Hepatocyte (in vitro differentiated cells): Measurements from ENCODE around the gene HPSE2. TPM values are rescaled to one million over a fixed set of nuclear protein-coding genes. Genes with fewer than 3 reads are reported as not detected.

Experiments used
- DNase-seq: peaks from one replicate; pipeline ENCODE4 v3.0.0-alpha.2; 2016; ENCODE audit warnings: low spot score
- H2AFZ ChIP-seq: fragments of 200-600 bp; sonication (generic); 2 replicates; pipeline ENCODE4 v1.6.0; 2016; ENCODE audit warnings: antibody characterized with exemption, mild to moderate bottlenecking
- H3K27ac ChIP-seq: fragments of 200-600 bp; sonication (generic); 2 replicates; pipeline ENCODE4 v1.5.1; 2016; ENCODE audit warnings: mild to moderate bottlenecking
- H3K27me3 ChIP-seq: fragments of 200-600 bp; sonication (generic); 2 replicates; pipeline ENCODE4 v1.6.1; 2016
- H3K36me3 ChIP-seq: fragments of 200-600 bp; sonication (generic); replicated peaks from 2 replicates; pipeline ENCODE4 v1.5.1; 2016; ENCODE audit warnings: low read depth; ENCODE audit not compliant: insufficient read depth
- H3K4me1 ChIP-seq: fragments of 200-600 bp; sonication (generic); 2 replicates; pipeline ENCODE4 v1.5.1; 2016; ENCODE audit warnings: mild to moderate bottlenecking, moderate library complexity; ENCODE audit not compliant: insufficient read depth
- H3K4me2 ChIP-seq: fragments of 200-600 bp; sonication (generic); 2 replicates; pipeline ENCODE4 v1.6.0; 2016
- H3K4me3 ChIP-seq: fragments of 200-600 bp; sonication (generic); 2 replicates; pipeline ENCODE4 v1.5.1; 2016; ENCODE audit warnings: mild to moderate bottlenecking
- H3K79me2 ChIP-seq: fragments of 200-600 bp; sonication (generic); 2 replicates; pipeline ENCODE4 v1.6.0; 2017; ENCODE audit warnings: mild to moderate bottlenecking
- H3K9me2 ChIP-seq: fragments of 200-600 bp; sonication (generic); replicated peaks from 2 replicates; pipeline ENCODE4 v1.6.0; 2017; ENCODE audit warnings: mild to moderate bottlenecking; ENCODE audit not compliant: insufficient read depth
- H3K9me3 ChIP-seq: fragments of 200-600 bp; sonication (generic); 2 replicates; pipeline ENCODE4 v1.5.1; 2016; ENCODE audit warnings: low read depth, mild to moderate bottlenecking
- H4K20me1 ChIP-seq: fragments of 200-600 bp; sonication (generic); 2 replicates; pipeline ENCODE4 v1.6.0; 2016; ENCODE audit warnings: mild to moderate bottlenecking; ENCODE audit not compliant: insufficient read depth, poor library complexity, severe bottlenecking
- EZH2 ChIP-seq: fragments of 200-600 bp; sonication (generic); IDR thresholded peaks from 2 replicates; pipeline ENCODE4 v1.6.1; 2016; ENCODE audit warnings: antibody characterized with exemption, mild to moderate bottlenecking, borderline replicate concordance
- EZH2phosphoT487 ChIP-seq: fragments of 200-600 bp; sonication (generic); IDR thresholded peaks from one replicate; pipeline ENCODE4 v1.6.1; 2018; ENCODE audit warnings: antibody characterized with exemption, mild to moderate bottlenecking, low read depth, moderate library complexity; ENCODE audit not compliant: unreplicated experiment, severe bottlenecking
- WGBS: methylation state at CpG from one replicate; pipeline ENCODE4 v1.1.6; 2016; ENCODE audit warnings: low lambda C conversion rate; ENCODE audit errors: missing lambda C conversion rate; 5-methylcytosine and 5-hydroxymethylcytosine counted together
- polyA plus RNA-seq: library from polyadenylated mRNA; unstranded; fragments of >200 nt; fragmentation: Nextera tagmentation; extraction: Ambion mirVana; gene quantifications from 2 replicates; pipeline ENCODE4 v1.2.1, GENCODE V29; 2016
- total RNA-seq: library from RNA; depleted of rRNA; stranded (reverse); fragments of >200 nt; gene quantifications from 2 replicates; pipeline ENCODE4 v1.2.3, GENCODE V29; 2014
- TF ChIP-seq, protein P1 (sequence below): fragments of 200-600 bp; sonication (generic); IDR thresholded peaks from 2 replicates; pipeline ENCODE4 v1.5.1; 2016; ENCODE audit warnings: antibody characterized with exemption, mild to moderate bottlenecking; ENCODE audit not compliant: poor library complexity

The HPSE2 gene
- total and polyA plus RNA-seq, 2 experiments from 2014 or later: 3.7 to 5.7 TPM

DNA sequence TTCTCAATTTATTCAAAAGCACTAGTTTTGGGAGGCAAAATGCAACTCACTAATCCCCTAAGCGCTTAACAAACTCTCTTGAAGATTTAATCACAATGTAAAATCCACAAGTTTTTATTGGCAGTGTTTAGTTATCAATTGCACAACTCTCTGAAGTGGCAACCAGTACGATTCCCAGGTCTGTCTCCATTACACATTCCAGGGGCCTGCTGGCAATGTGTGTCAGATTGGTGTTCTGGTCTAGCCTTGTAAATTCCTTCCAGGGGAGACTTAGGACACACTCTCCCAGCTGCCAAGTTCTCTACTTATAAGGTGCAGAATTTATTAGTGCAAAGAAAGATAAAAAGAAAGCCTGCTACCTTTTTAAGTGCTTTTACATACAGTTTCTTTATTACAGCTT is 624.2 kb downstream of the HPSE2 start:
- WGBS: 42% methylated on average over 2 of the region's 2 CpGs
- H3K36me3 ChIP-seq: no peaks in the 10 kb centered on the region
- TF ChIP-seq EZH2 (no peak), EZH2phosphoT487 (no peak)
- TF ChIP-seq, protein P1, sequence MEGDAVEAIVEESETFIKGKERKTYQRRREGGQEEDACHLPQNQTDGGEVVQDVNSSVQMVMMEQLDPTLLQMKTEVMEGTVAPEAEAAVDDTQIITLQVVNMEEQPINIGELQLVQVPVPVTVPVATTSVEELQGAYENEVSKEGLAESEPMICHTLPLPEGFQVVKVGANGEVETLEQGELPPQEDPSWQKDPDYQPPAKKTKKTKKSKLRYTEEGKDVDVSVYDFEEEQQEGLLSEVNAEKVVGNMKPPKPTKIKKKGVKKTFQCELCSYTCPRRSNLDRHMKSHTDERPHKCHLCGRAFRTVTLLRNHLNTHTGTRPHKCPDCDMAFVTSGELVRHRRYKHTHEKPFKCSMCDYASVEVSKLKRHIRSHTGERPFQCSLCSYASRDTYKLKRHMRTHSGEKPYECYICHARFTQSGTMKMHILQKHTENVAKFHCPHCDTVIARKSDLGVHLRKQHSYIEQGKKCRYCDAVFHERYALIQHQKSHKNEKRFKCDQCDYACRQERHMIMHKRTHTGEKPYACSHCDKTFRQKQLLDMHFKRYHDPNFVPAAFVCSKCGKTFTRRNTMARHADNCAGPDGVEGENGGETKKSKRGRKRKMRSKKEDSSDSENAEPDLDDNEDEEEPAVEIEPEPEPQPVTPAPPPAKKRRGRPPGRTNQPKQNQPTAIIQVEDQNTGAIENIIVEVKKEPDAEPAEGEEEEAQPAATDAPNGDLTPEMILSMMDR: no peak
- H3K27me3 ChIP-seq: no peaks in the 10 kb centered on the region
- H3K4me2 ChIP-seq: no peak overlapping the region
- no peaks in the 10 kb centered on the region for H3K79me2 ChIP-seq
- peaks cover 3% of the 10 kb centered on the region for H3K4me1 ChIP-seq
- no peaks in the 10 kb centered on the region for H4K20me1 ChIP-seq
- H3K27ac ChIP-seq: peak overlapping the region; percentile 41
- no peak overlapping the region for H2AFZ ChIP-seq
- H3K9me3 ChIP-seq: no peaks in the 10 kb centered on the region
- no peak overlapping the region for H3K4me3 ChIP-seq
- no peaks in the 10 kb centered on the region for H3K9me2 ChIP-seq
- DNase-seq: peak; percentile 19

DNA sequence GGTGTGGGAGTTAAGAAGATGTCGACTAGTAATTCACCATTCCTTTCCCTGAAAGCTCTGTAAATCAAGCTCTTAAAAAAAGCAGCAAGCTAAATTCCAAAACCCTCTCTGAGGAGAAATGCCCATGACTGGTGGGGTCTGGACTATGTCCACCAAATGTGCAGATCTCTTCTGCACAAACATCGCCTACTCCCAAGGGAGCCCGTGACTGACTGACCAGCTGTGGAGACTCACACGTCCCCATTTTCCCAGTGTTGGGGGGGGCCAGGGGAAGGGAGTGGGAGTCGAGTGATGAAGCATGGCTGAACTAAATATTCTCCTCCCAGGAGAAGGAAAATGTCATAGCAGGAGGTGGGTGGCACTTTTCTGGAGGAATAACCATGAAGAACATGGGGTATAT is 624.8 kb downstream of the HPSE2 start:
- Histone ChIP-seq H3K9me2 (no peaks in the 10 kb centered on the region), H2AFZ (no peak overlapping the region), H3K27ac (peak overlapping the region; percentile 41), H3K27me3 (no peaks in the 10 kb centered on the region), H3K36me3 (no peaks in the 10 kb centered on the region), H3K4me3 (no peak overlapping the region), H4K20me1 (no peaks in the 10 kb centered on the region), H3K4me1 (peaks cover 3% of the 10 kb centered on the region), H3K79me2 (no peaks in the 10 kb centered on the region), H3K4me2 (no peak overlapping the region), H3K9me3 (no peaks in the 10 kb centered on the region)
- no peak for TF ChIP-seq EZH2
- TF ChIP-seq EZH2phosphoT487: no peak
- TF ChIP-seq, protein P1: no peak
- WGBS: 50% methylated on average over 5 of the region's 5 CpGs
- DNase-seq: no peak

DNA sequence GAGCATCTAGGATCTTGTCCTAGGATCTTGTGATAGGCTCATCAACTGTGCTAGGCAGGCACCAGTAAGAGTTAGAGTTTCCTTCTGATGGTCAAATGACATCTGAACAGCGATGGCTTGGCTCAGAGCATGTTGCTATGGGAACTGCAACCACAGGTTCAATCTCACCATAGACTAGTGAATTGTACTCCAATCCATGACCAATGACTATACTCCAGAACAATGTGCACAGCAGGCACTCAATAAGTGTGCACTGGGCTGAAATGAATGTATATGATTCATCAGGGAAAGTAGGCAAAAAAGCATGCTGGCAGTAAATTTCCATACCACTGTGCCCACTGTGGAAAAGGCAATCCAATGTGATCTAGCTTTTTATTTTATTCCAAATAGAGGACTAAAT is 625.4 kb downstream of the HPSE2 start:
- Histone ChIP-seq H3K4me3 (no peak overlapping the region), H3K4me2 (no peak overlapping the region), H3K27ac (no peak overlapping the region), H2AFZ (no peak overlapping the region), H4K20me1 (no peaks in the 10 kb centered on the region), H3K36me3 (no peaks in the 10 kb centered on the region), H3K27me3 (no peaks in the 10 kb centered on the region), H3K9me3 (no peaks in the 10 kb centered on the region), H3K9me2 (no peaks in the 10 kb centered on the region), H3K79me2 (no peaks in the 10 kb centered on the region), H3K4me1 (peaks cover 3% of the 10 kb centered on the region)
- DNase-seq: no peak
- WGBS: 95% methylated on average over 1 of the region's 1 CpG
- TF ChIP-seq, protein P1: no peak
- TF ChIP-seq EZH2: no peak
- no peak for TF ChIP-seq EZH2phosphoT487

DNA sequence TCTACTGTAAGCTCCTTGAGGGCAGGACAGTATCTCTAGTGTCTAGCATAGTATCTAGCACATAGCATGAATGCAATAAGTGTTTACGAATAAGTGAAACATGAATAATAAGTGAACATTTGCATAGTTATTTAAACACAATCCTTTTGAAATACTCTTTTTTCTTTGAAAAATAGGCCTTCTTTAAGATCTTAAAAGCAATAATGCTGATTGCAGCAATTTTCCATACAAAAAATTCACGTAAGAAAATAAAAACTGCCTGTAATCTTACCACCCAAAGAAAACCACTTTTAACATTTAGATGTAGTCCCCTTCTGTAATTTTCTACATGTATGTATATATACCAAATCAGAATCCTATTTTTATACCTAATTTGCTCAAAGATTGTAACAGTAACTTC is 626.4 kb downstream of the HPSE2 start:
- H2AFZ ChIP-seq: no peak overlapping the region
- WGBS: 95% methylated on average over 2 of the region's 2 CpGs
- no peak for DNase-seq
- TF ChIP-seq EZH2phosphoT487: no peak
- no peak for TF ChIP-seq EZH2
- TF ChIP-seq, protein P1: no peak
- H3K4me3 ChIP-seq: no peak overlapping the region
- no peaks in the 10 kb centered on the region for H3K9me2 ChIP-seq
- H3K4me2 ChIP-seq: no peak overlapping the region
- no peaks in the 10 kb centered on the region for H3K27me3 ChIP-seq
- H3K4me1 ChIP-seq: peaks cover 3% of the 10 kb centered on the region
- no peaks in the 10 kb centered on the region for H3K36me3 ChIP-seq
- H3K79me2 ChIP-seq: no peaks in the 10 kb centered on the region
- H3K27ac ChIP-seq: no peak overlapping the region
- H4K20me1 ChIP-seq: no peaks in the 10 kb centered on the region
- no peaks in the 10 kb centered on the region for H3K9me3 ChIP-seq
